Right hindlimb (tissue), 1 donor: Measurements from ENCODE around the gene THSD7B.
"Not testable (repeated sequence)": the region's sequence is repeated elsewhere in the genome, so short reads cannot be mapped to it uniquely, and the experiment has no call there.

ENCODE experiments used
- DNase-seq: peaks from one replicate; pipeline ENCODE4 v3.0.0-alpha.2; 2018

Gene THSD7B

GRCh38 chr2:136765256-136766072 lies at the start of gene THSD7B:
Gene THSD7B (plus strand): TSS chr2:136765545. CDS start chr2:136882179, 116,634 bp downstream.
- peak; percentile 30 for DNase-seq

- DNase-seq = no peak
These were observed 47.1 kb upstream of the THSD7B start for GRCh38 chr2:136718273-136718672.

GRCh38 chr2:136727973-136728699 lies 37.2 kb upstream of the THSD7B start:
- DNase-seq = no peak

GRCh38 chr2:136736236-136736635 lies 29.1 kb upstream of the THSD7B start:
- no peak for DNase-seq

- DNase-seq = no peak
These were observed 27.3 kb upstream of the THSD7B start for GRCh38 chr2:136738044-136738443.

GRCh38 chr2:136741471-136741870 lies 23.9 kb upstream of the THSD7B start:
- no peak for DNase-seq

- no peak for DNase-seq
These were observed 15.3 kb upstream of the THSD7B start for GRCh38 chr2:136750065-136750464.

- no peak for DNase-seq
These were observed 13.9 kb upstream of the THSD7B start for GRCh38 chr2:136751406-136751805.

- not testable (repeated sequence) for DNase-seq
These were observed 6.8 kb upstream of the THSD7B start for GRCh38 chr2:136758504-136758903.

- DNase-seq = no peak
These were observed 691 bp upstream of the THSD7B start for GRCh38 chr2:136764452-136765255.

- DNase-seq = peak; percentile 33
These were observed 694 bp downstream of the THSD7B start for GRCh38 chr2:136766073-136766404.

- DNase-seq = no peak
These were observed 1.7 kb downstream of the THSD7B start for GRCh38 chr2:136767030-136767429.

- no peak for DNase-seq
These were observed 4.5 kb downstream of the THSD7B start for GRCh38 chr2:136769871-136770270.

GRCh38 chr2:136770384-136770783 lies 5.0 kb downstream of the THSD7B start:
- no peak for DNase-seq

GRCh38 chr2:136777391-136777790 lies 12.0 kb downstream of the THSD7B start:
- DNase-seq = no peak

- DNase-seq = no peak
These were observed 18.5 kb downstream of the THSD7B start for GRCh38 chr2:136783856-136784255.

- no peak for DNase-seq
These were observed 19.9 kb downstream of the THSD7B start for GRCh38 chr2:136785215-136785614.

GRCh38 chr2:136787970-136788369 lies 22.6 kb downstream of the THSD7B start:
- DNase-seq = no peak

GRCh38 chr2:136796339-136796738 lies 31.0 kb downstream of the THSD7B start:
- DNase-seq = no peak

GRCh38 chr2:136798766-136799165 lies 33.4 kb downstream of the THSD7B start:
- no peak for DNase-seq

GRCh38 chr2:136801661-136802060 lies 36.3 kb downstream of the THSD7B start:
- no peak for DNase-seq

GRCh38 chr2:136809998-136810397 lies 44.7 kb downstream of the THSD7B start:
- DNase-seq = peak; percentile 20

GRCh38 chr2:136818839-136819238 lies 53.5 kb downstream of the THSD7B start:
- no peak for DNase-seq
